ENCODE data around the gene UFC1. TPM values are rescaled to one million over a fixed set of nuclear protein-coding genes. Genes with fewer than 3 reads are reported as not detected.

The UFC1 gene
- total RNA-seq, 2 donors from 2014 or later, result 53.0 to 77.4 TPM

DNA sequence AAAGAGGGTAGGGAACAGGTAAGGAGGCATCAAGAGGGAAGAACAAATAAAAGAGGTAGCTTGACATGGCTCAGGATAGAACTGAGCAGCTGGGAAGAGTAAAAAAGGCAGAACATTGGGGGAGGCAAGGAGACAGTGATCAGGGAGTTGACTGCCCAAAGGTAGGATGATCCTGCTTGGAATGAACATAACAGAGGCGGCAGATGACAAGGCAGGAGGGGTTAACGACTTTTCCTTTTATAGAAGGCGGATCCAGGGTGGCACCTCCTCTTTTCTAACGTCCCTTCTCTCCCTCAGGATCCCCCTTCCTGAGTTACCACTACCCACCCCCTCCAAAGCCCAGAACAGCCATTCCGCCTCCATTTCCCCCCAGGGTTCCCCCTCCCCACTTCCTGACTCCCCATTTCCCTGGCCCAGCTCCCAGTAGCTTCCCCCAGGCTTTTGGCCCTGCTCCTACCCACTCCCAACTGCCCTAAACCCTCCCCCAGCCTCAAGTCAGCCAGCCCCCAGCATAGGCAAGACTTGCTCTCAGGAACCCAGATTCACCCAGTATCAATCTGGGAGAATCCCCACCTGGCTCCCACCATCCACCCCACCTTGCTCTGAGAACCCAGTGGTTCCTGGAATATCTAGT is 45.8 kb downstream of the UFC1 start:
- Histone ChIP-seq H3K9me3 (no peaks in the 10 kb centered on the region), H3K36me3 (peaks cover 19% of the 10 kb centered on the region), H3K4me1 (peaks cover 0 to 84% of the 10 kb centered on the region in 2 donors), H3K4me3 (no peak overlapping the region), H3K27me3 (no peaks in the 10 kb centered on the region), H3K27ac (peak overlapping the region; percentile 93 to 99)
- no peak for TF ChIP-seq CTCF (IDR thresholded peaks at IDR 0.05)
- no peak for DNase-seq (ENCODE audit: low spot score)

DNA sequence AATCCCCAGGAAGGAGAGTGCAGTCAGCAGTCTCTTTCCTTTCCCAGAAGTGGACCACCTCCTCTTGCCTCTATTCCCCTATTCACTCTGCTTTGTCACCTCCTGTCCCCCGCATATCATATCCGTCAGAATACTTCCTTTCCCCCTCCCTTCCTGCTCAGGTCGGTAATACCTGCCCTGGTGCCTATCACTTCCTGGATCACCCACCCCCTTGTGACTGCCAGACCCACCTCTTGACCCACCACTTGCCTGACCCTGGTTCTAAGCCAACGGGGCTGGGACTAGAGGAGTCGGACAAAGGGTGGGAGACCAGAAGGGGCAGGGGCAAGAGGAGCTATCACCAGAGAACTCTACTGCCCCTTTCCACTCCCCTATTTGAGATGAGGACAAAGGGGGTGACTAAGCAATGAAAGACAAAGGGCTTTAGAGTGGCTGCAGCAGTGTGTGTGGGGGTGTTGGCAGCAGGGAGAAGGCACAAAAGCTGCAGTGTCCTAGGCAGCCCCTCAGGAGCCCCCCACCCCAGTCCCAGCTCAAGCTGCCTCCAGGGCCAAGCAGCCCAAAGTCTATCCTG is 46.7 kb downstream of the UFC1 start:
- Histone ChIP-seq H3K4me3 (peak overlapping the region in 1 of 2 donors; percentile 82), H3K27ac (peak overlapping the region; percentile 93 to 99), H3K36me3 (peaks cover 11% of the 10 kb centered on the region), H3K4me1 (peaks cover 0 to 84% of the 10 kb centered on the region in 2 donors), H3K27me3 (no peaks in the 10 kb centered on the region), H3K9me3 (no peaks in the 10 kb centered on the region)
- TF ChIP-seq CTCF (IDR thresholded peaks at IDR 0.05), result no peak
- DNase-seq (ENCODE audit: low spot score), result no peak

- Histone ChIP-seq H3K4me3 (peak overlapping the region; percentile 42 to 82), H3K4me1 (peaks cover 0 to 90% of the 10 kb centered on the region in 2 donors), H3K9me3 (no peaks in the 10 kb centered on the region), H3K27ac (peak overlapping the region; percentile 93 to 99), H3K36me3 (peaks cover 6% of the 10 kb centered on the region), H3K27me3 (no peaks in the 10 kb centered on the region)
- no peak for TF ChIP-seq CTCF (IDR thresholded peaks at IDR 0.05)
- DNase-seq (ENCODE audit: low spot score), result peak; percentile 89
Observed at GRCh38 chr1:161200992-161201835, 47.4 kb downstream of the UFC1 start.

GRCh38 chr1:161201836-161202712 is 48.3 kb downstream of the UFC1 start, which contains the start of gene NDUFS2:
NDUFS2 (plus strand) TSS chr1:161202367; CDS start chr1:161202386, 19 bp downstream.
- no peak for TF ChIP-seq CTCF (IDR thresholded peaks at IDR 0.05)
- peaks cover 0 to 91% of the 10 kb centered on the region in 2 donors for H3K4me1 ChIP-seq
- DNase-seq (ENCODE audit: low spot score), result peak; percentile 99
- H3K27me3 ChIP-seq, result no peaks in the 10 kb centered on the region
- H3K36me3 ChIP-seq, result peaks cover 10% of the 10 kb centered on the region
- no peaks in the 10 kb centered on the region for H3K9me3 ChIP-seq
- peak within 1 kb of the TSS; percentile 93 to 99 for H3K27ac ChIP-seq
- H3K4me3 ChIP-seq, result peak within 1 kb of the TSS; percentile 71 to 82

GRCh38 chr1:161206411-161207140 is 52.8 kb downstream of the UFC1 start:
- no peaks in the 10 kb centered on the region for H3K27me3 ChIP-seq
- peaks cover 51% of the 10 kb centered on the region for H3K36me3 ChIP-seq
- peak; percentile 83 for DNase-seq (ENCODE audit: low spot score)
- no peaks in the 10 kb centered on the region for H3K9me3 ChIP-seq
- H3K4me1 ChIP-seq, result peaks cover 0 to 76% of the 10 kb centered on the region in 2 donors
- peak overlapping the region; percentile 90 to 99 for H3K27ac ChIP-seq
- H3K4me3 ChIP-seq, result no peak overlapping the region
- TF ChIP-seq CTCF (IDR thresholded peaks at IDR 0.05), result no peak
